Liver (tissue), 9 donors: ENCODE results near the gene GNPTAB. TPM values are rescaled to one million over a fixed set of nuclear protein-coding genes. Genes with fewer than 3 reads are reported as not detected.

ENCODE experiments used
- DNase-seq: peaks from one replicate; pipeline ENCODE4 v3.0.0-alpha.2; 2017; ENCODE audit warnings: low spot score
- H3K27ac ChIP-seq, 2 donors: one replicate each; pipeline ENCODE4 v1.7.0; 2013; ENCODE audit warnings: inconsistent platforms in 2 of 2, low read length in 2 of 2, control low read depth in 1 of 2, low read depth in 1 of 2, mild to moderate bottlenecking in 1 of 2
- H3K27me3 ChIP-seq, 4 donors: one replicate each; pipeline versions ENCODE4 v1.6.1 to v1.7.0; 2013; ENCODE audit warnings: low read length in 3 of 4, inconsistent platforms in 1 of 4, mild to moderate bottlenecking in 1 of 4, moderate library complexity in 1 of 4; ENCODE audit not compliant: control insufficient read depth in 4 of 4, insufficient read depth in 4 of 4
- H3K36me3 ChIP-seq, 4 donors: one replicate each; pipeline versions ENCODE4 v1.6.1 to v1.7.0; 2013; ENCODE audit warnings: low read length in 3 of 4, mild to moderate bottlenecking in 3 of 4, low read depth in 1 of 4, moderate library complexity in 1 of 4; ENCODE audit not compliant: control insufficient read depth in 4 of 4, insufficient read depth in 3 of 4
- H3K4me1 ChIP-seq, 4 donors: one replicate each; pipeline versions ENCODE4 v1.6.1 to v1.7.0; 2013; ENCODE audit warnings: low read length in 3 of 4, mild to moderate bottlenecking in 3 of 4, moderate library complexity in 1 of 4; ENCODE audit not compliant: control insufficient read depth in 4 of 4, insufficient read depth in 4 of 4
- H3K4me3 ChIP-seq, 3 donors: one replicate each; pipeline versions ENCODE4 v1.6.1 to v1.7.0; 2013; ENCODE audit warnings: low read length in 3 of 3, control low read depth in 1 of 3, low read depth in 1 of 3, mild to moderate bottlenecking in 1 of 3
- H3K9ac ChIP-seq, 2 donors: one replicate each; pipeline ENCODE4 v1.7.0; 2013; ENCODE audit warnings: low read length in 2 of 2, mild to moderate bottlenecking in 2 of 2, moderate library complexity in 2 of 2, control low read depth in 1 of 2, low read depth in 1 of 2
- H3K9me3 ChIP-seq, 4 donors: one replicate each; pipeline versions ENCODE4 v1.6.1 to v1.7.0; 2013; ENCODE audit warnings: low read length in 3 of 4; ENCODE audit not compliant: control insufficient read depth in 4 of 4
- ATF3 ChIP-seq: IDR thresholded peaks from 2 replicates; pipeline ENCODE4 v1.6.1; 2016; ENCODE audit warnings: antibody characterized with exemption
- CTCF ChIP-seq: fragments of 150-350 bp; IDR thresholded peaks from 2 replicates; pipeline ENCODE4 v1.5.1; 2017; ENCODE audit warnings: improper control_type of control experiment, low read depth, low read length; ENCODE audit not compliant: missing input control
- EGR1 ChIP-seq, 2 donors: IDR thresholded peaks; 2 replicates each; pipeline ENCODE4 v1.6.1; 2016 to 2018; ENCODE audit warnings: antibody characterized with exemption in 2 of 2, low read depth in 2 of 2
- FOXA1 ChIP-seq: IDR thresholded peaks from 2 replicates; pipeline ENCODE4 v1.6.1; 2016; ENCODE audit warnings: antibody characterized with exemption
- FOXA2 ChIP-seq: IDR thresholded peaks from 2 replicates; pipeline ENCODE4 v1.6.1; 2016; ENCODE audit warnings: antibody characterized with exemption
- GABPA ChIP-seq, 2 donors: IDR thresholded peaks in 1 of 2; conservative IDR thresholded peaks in 1 of 2; 2 replicates each; pipeline ENCODE4 v1.6.1; 2016; ENCODE audit warnings: antibody characterized with exemption in 2 of 2, mild to moderate bottlenecking in 1 of 2, moderate library complexity in 1 of 2
- HNF4A ChIP-seq, 2 donors: conservative IDR thresholded peaks; 2 replicates each; pipeline ENCODE4 v1.6.1; 2016; ENCODE audit warnings: antibody characterized with exemption in 2 of 2, mild to moderate bottlenecking in 2 of 2
- HNF4G ChIP-seq: IDR thresholded peaks from 2 replicates; pipeline ENCODE4 v1.6.1; 2016; ENCODE audit warnings: antibody characterized with exemption
- JUND ChIP-seq, 2 donors: IDR thresholded peaks; 2 replicates each; pipeline ENCODE4 v1.6.1; 2016; ENCODE audit warnings: antibody characterized with exemption in 2 of 2
- MAX ChIP-seq: IDR thresholded peaks from 2 replicates; pipeline ENCODE4 v1.6.1; 2016; ENCODE audit warnings: antibody characterized with exemption
- NR2F2 ChIP-seq: IDR thresholded peaks from 2 replicates; pipeline ENCODE4 v1.6.1; 2016; ENCODE audit warnings: antibody characterized with exemption
- RAD21 ChIP-seq, 2 donors: IDR thresholded peaks; 2 replicates each; pipeline ENCODE4 v1.6.1; 2016; ENCODE audit warnings: antibody characterized with exemption in 2 of 2, mild to moderate bottlenecking in 2 of 2
- RXRA ChIP-seq, 2 donors: IDR thresholded peaks; 2 replicates each; pipeline ENCODE4 v1.6.1; 2017 to 2018; ENCODE audit warnings: antibody characterized with exemption in 2 of 2, mild to moderate bottlenecking in 1 of 2
- SP1 ChIP-seq: IDR thresholded peaks from 2 replicates; pipeline ENCODE4 v1.6.1; 2018; ENCODE audit warnings: antibody characterized with exemption, mild to moderate bottlenecking
- TAF1 ChIP-seq: conservative IDR thresholded peaks from 2 replicates; pipeline ENCODE4 v1.6.1; 2016; ENCODE audit warnings: antibody characterized with exemption, mild to moderate bottlenecking
- YY1 ChIP-seq: IDR thresholded peaks from 2 replicates; pipeline ENCODE4 v1.6.1; 2016; ENCODE audit warnings: antibody characterized with exemption, mild to moderate bottlenecking
- WGBS: extraction: QIAGEN DNeasy Blood & Tissue Kit; methylation state at CpG from one replicate; pipeline ENCODE4 v1.1.7; 2013; 5-methylcytosine and 5-hydroxymethylcytosine counted together
- polyA plus RNA-seq, 2 donors: library from polyadenylated mRNA; stranded (reverse) in 1 of 2; unstranded in 1 of 2; fragments of 200-250 nt in 1 of 2; fragments of >200 nt in 1 of 2; fragmentation: Nextera tagmentation in 1 of 2; extraction: Ambion mirVana in 1 of 2; gene quantifications; one replicate each; pipeline versions ENCODE4 v1.2.1 to v1.2.3, GENCODE V29; 2013 to 2015
- total RNA-seq, 2 donors: library from RNA; depleted of rRNA; stranded (reverse); fragments of >200 nt; gene quantifications; one replicate each; pipeline ENCODE4 v1.2.3, GENCODE V29; 2014
- TF ChIP-seq, protein P1 (sequence below): IDR thresholded peaks from 2 replicates; pipeline ENCODE4 v1.6.1; 2016; ENCODE audit warnings: antibody characterized with exemption, mild to moderate bottlenecking
- TF ChIP-seq, protein P2 (sequence below): IDR thresholded peaks from 2 replicates; pipeline ENCODE4 v1.6.1; 2016; ENCODE audit warnings: antibody characterized with exemption
- donor health status: healthy.
- donor health status: healthy.
- donor health status: healthy.
- donor health status: healthy.
- donor health status: healthy.

The GNPTAB gene
- total and polyA plus RNA-seq, 4 donors, result 4.6 to 11.1 (median 7.7) TPM

- Histone ChIP-seq H3K27ac (peak overlapping the region; percentile 97), H3K27me3 (no peaks in the 10 kb centered on the region), H3K4me3 (peak overlapping the region; percentile 70 to 99 (median 81)), H3K9me3 (peaks cover 0 to 3% (median 0%) of the 10 kb centered on the region in 4 donors), H3K9ac (peak overlapping the region; percentile 30 to 91), H3K36me3 (no peaks in the 10 kb centered on the region), H3K4me1 (peaks cover 5 to 52% (median 28%) of the 10 kb centered on the region in 4 donors)
- peak; percentile 80 for DNase-seq
- peak; percentile 69 for TF ChIP-seq MAX
- peak in 1 of 2 donors; percentile 46 for TF ChIP-seq RAD21 (IDR thresholded peaks at IDR 0.05)
- TF ChIP-seq RXRA (IDR thresholded peaks at IDR 0.05), result peak; percentile 94 to 97
- peak; percentile 56 to 83 for TF ChIP-seq JUND (IDR thresholded peaks at IDR 0.05)
- no peak for TF ChIP-seq CTCF
- no peak for TF ChIP-seq EGR1 (IDR thresholded peaks at IDR 0.05; ENCODE audit: low read depth in 2 of 2)
- TF ChIP-seq FOXA1, result no peak
- TF ChIP-seq SP1, result peak; percentile 85
- no peak for TF ChIP-seq GABPA (IDR thresholded peaks at IDR 0.05 in 1 of 2, conservative IDR thresholded peaks at IDR 0.05 in 1 of 2)
- peak; percentile 75 for TF ChIP-seq ATF3
- TF ChIP-seq HNF4G, result no peak
- no peak for TF ChIP-seq FOXA2
- peak; percentile 73 for TF ChIP-seq YY1
- TF ChIP-seq, protein P1, sequence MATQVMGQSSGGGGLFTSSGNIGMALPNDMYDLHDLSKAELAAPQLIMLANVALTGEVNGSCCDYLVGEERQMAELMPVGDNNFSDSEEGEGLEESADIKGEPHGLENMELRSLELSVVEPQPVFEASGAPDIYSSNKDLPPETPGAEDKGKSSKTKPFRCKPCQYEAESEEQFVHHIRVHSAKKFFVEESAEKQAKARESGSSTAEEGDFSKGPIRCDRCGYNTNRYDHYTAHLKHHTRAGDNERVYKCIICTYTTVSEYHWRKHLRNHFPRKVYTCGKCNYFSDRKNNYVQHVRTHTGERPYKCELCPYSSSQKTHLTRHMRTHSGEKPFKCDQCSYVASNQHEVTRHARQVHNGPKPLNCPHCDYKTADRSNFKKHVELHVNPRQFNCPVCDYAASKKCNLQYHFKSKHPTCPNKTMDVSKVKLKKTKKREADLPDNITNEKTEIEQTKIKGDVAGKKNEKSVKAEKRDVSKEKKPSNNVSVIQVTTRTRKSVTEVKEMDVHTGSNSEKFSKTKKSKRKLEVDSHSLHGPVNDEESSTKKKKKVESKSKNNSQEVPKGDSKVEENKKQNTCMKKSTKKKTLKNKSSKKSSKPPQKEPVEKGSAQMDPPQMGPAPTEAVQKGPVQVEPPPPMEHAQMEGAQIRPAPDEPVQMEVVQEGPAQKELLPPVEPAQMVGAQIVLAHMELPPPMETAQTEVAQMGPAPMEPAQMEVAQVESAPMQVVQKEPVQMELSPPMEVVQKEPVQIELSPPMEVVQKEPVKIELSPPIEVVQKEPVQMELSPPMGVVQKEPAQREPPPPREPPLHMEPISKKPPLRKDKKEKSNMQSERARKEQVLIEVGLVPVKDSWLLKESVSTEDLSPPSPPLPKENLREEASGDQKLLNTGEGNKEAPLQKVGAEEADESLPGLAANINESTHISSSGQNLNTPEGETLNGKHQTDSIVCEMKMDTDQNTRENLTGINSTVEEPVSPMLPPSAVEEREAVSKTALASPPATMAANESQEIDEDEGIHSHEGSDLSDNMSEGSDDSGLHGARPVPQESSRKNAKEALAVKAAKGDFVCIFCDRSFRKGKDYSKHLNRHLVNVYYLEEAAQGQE, result peak; percentile 37
- TF ChIP-seq NR2F2, result peak; percentile 9
- no peak for TF ChIP-seq TAF1
- peak; percentile 79 to 84 for TF ChIP-seq HNF4A (conservative IDR thresholded peaks at IDR 0.05)
- TF ChIP-seq, protein P2, sequence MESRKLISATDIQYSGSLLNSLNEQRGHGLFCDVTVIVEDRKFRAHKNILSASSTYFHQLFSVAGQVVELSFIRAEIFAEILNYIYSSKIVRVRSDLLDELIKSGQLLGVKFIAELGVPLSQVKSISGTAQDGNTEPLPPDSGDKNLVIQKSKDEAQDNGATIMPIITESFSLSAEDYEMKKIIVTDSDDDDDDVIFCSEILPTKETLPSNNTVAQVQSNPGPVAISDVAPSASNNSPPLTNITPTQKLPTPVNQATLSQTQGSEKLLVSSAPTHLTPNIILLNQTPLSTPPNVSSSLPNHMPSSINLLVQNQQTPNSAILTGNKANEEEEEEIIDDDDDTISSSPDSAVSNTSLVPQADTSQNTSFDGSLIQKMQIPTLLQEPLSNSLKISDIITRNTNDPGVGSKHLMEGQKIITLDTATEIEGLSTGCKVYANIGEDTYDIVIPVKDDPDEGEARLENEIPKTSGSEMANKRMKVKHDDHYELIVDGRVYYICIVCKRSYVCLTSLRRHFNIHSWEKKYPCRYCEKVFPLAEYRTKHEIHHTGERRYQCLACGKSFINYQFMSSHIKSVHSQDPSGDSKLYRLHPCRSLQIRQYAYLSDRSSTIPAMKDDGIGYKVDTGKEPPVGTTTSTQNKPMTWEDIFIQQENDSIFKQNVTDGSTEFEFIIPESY, result peak; percentile 59
- WGBS, result 21% methylated on average over 18 of the region's 18 CpGs
Measured at GRCh38 chr12:101696251-101697196, 134.2 kb downstream of the GNPTAB start.
